ENCODE data around the gene JUN.

The JUN gene

DNA sequence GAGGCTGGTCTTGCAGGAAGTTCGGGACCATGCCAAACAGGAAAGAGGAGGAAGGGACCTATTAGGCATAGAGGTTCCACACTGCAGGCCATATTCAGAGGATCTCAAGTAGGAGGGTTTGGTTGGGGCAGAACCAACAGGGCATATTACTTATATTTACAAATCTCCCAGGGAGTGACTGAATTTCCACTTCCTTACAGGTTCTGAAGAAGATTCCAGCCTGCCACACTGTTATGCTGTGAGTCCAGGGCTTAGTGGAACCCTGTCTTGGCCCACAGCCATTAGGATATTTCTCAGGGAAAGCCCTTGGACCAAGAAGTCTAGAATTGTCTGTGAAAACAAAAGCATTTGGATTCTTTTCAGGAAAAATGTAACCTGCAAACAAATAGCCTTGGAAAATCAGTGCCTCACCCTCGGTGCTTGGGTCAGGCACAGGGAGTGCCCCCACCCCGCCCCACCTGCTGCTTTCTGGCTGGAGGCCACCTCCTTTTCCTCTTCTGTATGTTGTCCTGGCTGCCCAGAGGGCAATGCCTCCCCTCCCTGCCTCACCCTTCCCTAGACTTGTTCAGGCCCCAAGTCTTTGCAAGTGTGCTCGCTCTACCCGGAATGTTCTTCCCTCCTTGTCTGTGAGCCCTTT is 41.0 kb upstream of the JUN start:
- TF ChIP-seq, protein P1, sequence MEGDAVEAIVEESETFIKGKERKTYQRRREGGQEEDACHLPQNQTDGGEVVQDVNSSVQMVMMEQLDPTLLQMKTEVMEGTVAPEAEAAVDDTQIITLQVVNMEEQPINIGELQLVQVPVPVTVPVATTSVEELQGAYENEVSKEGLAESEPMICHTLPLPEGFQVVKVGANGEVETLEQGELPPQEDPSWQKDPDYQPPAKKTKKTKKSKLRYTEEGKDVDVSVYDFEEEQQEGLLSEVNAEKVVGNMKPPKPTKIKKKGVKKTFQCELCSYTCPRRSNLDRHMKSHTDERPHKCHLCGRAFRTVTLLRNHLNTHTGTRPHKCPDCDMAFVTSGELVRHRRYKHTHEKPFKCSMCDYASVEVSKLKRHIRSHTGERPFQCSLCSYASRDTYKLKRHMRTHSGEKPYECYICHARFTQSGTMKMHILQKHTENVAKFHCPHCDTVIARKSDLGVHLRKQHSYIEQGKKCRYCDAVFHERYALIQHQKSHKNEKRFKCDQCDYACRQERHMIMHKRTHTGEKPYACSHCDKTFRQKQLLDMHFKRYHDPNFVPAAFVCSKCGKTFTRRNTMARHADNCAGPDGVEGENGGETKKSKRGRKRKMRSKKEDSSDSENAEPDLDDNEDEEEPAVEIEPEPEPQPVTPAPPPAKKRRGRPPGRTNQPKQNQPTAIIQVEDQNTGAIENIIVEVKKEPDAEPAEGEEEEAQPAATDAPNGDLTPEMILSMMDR (IDR thresholded peaks at IDR 0.05; ENCODE audit: low read depth, low read length): no peak
- no peak for DNase-seq
- Histone ChIP-seq H3K36me3 (no peaks in the 10 kb centered on the region), H3K4me3 (ENCODE audit: low read depth, low read length) (no peak overlapping the region), H3K27ac (no peak overlapping the region), H3K27me3 (ENCODE audit: insufficient read depth, low read depth, severe bottlenecking) (no peaks in the 10 kb centered on the region), H3K9me3 (ENCODE audit: severe bottlenecking) (peaks cover 4% of the 10 kb centered on the region)

DNA sequence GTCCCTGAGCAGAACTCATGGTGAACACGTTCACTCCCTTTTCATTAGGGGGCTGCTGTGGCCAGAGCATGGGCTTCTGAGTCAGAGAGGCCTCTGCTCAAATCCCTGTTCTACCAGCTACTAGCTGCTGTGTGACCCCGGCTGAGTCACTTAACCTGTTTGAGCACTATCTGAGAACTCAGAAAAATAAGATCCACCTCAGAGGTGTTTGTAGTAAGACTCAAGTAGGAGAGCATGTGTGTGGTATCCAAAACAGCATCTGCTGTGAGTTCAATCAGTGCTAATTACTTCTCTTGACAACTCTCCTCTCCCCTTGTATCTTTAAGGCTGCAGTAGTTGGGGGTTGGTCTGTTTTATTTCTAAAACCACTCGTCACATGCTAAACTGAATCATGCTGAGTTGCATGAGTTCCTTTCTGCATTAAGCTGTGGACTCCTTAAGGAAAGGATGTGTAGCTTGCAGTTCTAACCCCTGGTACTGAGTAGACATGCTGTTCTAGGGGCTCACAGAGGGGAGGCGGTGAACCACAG is 39.7 kb upstream of the JUN start:
- no peak overlapping the region for H3K4me3 ChIP-seq (ENCODE audit: low read depth, low read length)
- no peaks in the 10 kb centered on the region for H3K27me3 ChIP-seq (ENCODE audit: insufficient read depth, low read depth, severe bottlenecking)
- no peak overlapping the region for H3K27ac ChIP-seq
- TF ChIP-seq, protein P1 (IDR thresholded peaks at IDR 0.05; ENCODE audit: low read depth, low read length): 0 out of 2 replicates have a peak, but pooled peaks have one; percentile 17
- H3K9me3 ChIP-seq (ENCODE audit: severe bottlenecking): peaks cover 4% of the 10 kb centered on the region
- DNase-seq: no peak
- no peaks in the 10 kb centered on the region for H3K36me3 ChIP-seq

DNA sequence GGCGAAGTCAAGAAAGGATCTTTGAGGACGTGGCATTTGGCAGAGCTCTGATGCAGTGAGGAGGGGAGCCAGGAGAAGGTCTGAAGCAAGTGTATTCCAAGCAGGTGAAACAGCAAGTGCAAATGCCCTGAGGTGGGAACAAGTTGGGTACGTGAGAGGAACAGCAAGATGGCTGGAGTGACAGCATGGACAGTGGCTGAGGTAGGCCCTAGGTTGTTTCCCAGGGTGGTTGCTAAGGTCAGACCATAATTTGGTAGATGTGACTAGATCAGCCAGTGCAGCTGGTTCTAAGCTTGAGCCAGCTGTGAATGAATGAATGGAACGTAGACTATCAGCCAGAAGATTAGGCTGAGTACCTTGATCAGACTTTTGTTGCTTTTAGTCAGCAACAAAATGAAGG is 37.5 kb upstream of the JUN start:
- no peak for DNase-seq
- TF ChIP-seq, protein P1 (IDR thresholded peaks at IDR 0.05; ENCODE audit: low read depth, low read length): no peak
- H3K36me3 ChIP-seq: no peaks in the 10 kb centered on the region
- H3K9me3 ChIP-seq (ENCODE audit: severe bottlenecking): no peaks in the 10 kb centered on the region
- H3K27ac ChIP-seq: no peak overlapping the region
- H3K4me3 ChIP-seq (ENCODE audit: low read depth, low read length): no peak overlapping the region
- no peaks in the 10 kb centered on the region for H3K27me3 ChIP-seq (ENCODE audit: insufficient read depth, low read depth, severe bottlenecking)

DNA sequence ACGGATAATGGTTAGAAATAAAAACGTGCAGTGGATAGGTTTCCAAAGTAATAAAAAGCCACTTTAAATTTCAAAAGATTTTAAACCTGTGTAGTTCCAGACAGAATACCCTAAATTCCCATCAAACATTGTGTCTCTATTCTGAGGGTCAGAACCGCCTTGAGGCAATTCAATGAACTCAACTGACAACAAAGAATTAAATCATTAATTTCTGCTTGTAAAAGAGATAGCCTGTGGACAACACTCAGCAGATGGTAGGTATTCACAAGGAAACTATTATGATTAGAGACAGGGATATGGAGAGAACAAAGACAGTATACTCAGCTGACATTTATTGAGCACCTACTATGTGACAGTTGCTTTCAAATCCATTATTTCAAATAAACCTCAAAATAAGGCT is 35.1 kb upstream of the JUN start:
- H3K27ac ChIP-seq: no peak overlapping the region
- no peak overlapping the region for H3K4me3 ChIP-seq (ENCODE audit: low read depth, low read length)
- TF ChIP-seq, protein P1 (IDR thresholded peaks at IDR 0.05; ENCODE audit: low read depth, low read length): no peak
- DNase-seq: no peak
- no peaks in the 10 kb centered on the region for H3K27me3 ChIP-seq (ENCODE audit: insufficient read depth, low read depth, severe bottlenecking)
- no peaks in the 10 kb centered on the region for H3K36me3 ChIP-seq
- no peaks in the 10 kb centered on the region for H3K9me3 ChIP-seq (ENCODE audit: severe bottlenecking)

DNA sequence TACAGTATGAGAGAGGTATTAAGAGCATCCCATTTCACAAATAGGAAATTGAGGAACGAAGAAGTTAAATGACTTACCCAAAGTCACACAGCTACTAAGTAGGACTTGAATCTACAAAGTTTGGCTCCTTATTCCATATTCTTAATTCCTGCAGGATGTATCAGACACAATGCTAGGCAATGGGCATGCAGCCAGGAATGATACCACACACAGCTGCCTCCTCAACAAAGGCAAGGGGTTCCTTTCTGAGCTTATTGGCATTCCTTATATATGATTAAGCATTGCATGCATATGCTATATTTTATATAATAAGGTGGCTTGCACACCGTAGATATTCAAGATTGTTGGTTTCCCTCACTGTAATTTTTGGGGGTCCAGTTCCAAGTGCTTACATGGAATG is 34.2 kb upstream of the JUN start:
- H3K4me3 ChIP-seq (ENCODE audit: low read depth, low read length): no peak overlapping the region
- no peaks in the 10 kb centered on the region for H3K36me3 ChIP-seq
- no peak for DNase-seq
- no peaks in the 10 kb centered on the region for H3K9me3 ChIP-seq (ENCODE audit: severe bottlenecking)
- no peak overlapping the region for H3K27ac ChIP-seq
- H3K27me3 ChIP-seq (ENCODE audit: insufficient read depth, low read depth, severe bottlenecking): no peaks in the 10 kb centered on the region
- TF ChIP-seq, protein P1 (IDR thresholded peaks at IDR 0.05; ENCODE audit: low read depth, low read length): no peak

DNA sequence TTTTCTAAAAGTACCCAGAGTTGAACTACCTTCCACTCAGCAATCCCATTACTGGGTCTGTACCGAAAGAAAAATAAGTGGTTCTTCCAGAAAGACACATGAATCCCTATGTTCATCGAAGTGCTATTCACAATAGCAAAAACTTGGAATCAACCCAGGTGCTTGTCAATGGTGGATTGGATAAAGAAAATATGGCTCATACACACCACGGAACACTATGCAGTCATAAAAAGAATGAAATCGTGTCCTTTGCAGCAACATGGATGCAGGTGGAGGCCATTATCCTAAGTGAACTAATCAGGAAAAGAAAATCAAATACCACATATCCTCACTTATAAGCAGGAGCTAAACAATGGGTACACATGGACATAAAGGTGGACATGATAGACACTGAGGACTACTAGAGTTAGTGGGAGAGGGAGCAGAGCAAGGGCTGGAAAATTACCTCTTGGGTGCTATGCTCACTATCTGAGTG is 32.9 kb upstream of the JUN start:
- Histone ChIP-seq H3K27ac (peak overlapping the region; percentile 72), H3K4me3 (ENCODE audit: low read depth, low read length) (peak overlapping the region; percentile 77)
- no peak for DNase-seq

More for the DNA sequence above, 32.9 kb upstream of the JUN start:
- no peaks in the 10 kb centered on the region for H3K27me3 ChIP-seq (ENCODE audit: insufficient read depth, low read depth, severe bottlenecking)
- TF ChIP-seq, protein P1 (IDR thresholded peaks at IDR 0.05; ENCODE audit: low read depth, low read length): no peak
- H3K9me3 ChIP-seq (ENCODE audit: severe bottlenecking): no peaks in the 10 kb centered on the region
- H3K36me3 ChIP-seq: no peaks in the 10 kb centered on the region

Measured in WERI-Rb-1 (cell line).